Activated CD4-positive, CD25-positive, alpha-beta regulatory T cell treated with anti-CD3 and anti-CD28 coated beads, Interleukin-2, amount 50 U/mL, for 72 hours (primary cell): ENCODE data around the gene SIAH3.

ENCODE experiments used
- DNase-seq: peaks from one replicate; pipeline ENCODE4 v3.0.0; 2021

Gene SIAH3

GRCh38 chr13:45861322-45861721, 9.8 kb upstream of the SIAH3 start:
- no peak for DNase-seq

- no peak for DNase-seq
Observed at GRCh38 chr13:45860240-45860639, 8.7 kb upstream of the SIAH3 start.

DNA sequence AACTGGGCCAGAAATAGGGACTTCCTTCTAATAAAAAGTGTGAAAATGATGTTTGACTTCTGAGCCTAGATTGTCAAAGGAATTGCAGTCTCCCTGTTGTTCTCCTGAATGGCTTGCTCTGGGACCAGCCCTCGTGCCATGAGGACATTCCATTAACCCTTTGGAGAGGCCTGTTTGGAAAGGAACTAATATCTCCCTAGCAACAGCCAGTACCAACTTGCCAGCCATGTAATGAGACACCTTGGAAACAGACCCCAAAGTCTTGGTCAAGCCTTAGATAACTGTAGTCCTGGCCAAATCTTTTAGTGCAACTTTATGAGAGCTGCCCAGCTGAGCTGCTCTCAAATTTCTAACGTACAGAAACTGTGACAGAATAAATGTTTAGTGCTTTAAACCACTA, 8.2 kb upstream of the SIAH3 start:
- DNase-seq: no peak

- DNase-seq: no peak
Observed at GRCh38 chr13:45852494-45852893, 941 bp upstream of the SIAH3 start.

GRCh38 chr13:45851956-45852355, 403 bp upstream of the SIAH3 start:
- DNase-seq: no peak

DNA sequence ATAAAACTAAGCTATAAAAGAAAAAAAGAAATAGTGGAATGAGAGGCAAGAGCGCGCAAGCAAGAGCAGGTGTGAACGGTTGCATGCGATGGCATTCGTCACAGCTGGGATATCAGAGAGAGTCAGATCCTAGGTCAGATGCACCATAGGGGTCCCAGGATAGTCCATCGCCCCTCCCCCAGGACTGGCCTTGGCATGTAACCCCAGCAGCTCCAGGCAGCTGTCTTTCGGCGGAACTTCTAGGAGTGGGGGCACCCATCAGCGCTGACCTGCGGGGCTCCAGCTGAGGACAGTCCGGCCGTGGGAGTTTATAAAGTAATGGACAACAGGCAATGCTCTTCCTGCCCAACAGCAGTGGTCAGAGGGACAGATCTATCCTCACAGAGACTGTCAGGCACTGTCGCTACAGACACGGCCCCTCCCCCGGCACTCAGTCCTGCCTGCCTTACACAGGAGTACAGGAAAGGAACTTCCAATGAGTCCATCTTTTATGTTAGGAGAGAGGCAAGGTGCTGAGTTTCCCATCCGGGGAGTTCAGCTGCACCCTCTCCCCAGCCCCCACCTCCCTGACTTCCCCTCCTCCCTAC, 1.4 kb downstream of the SIAH3 start:
- no peak for DNase-seq

- DNase-seq: no peak
Observed at GRCh38 chr13:45849408-45849807, 2.1 kb downstream of the SIAH3 start.

GRCh38 chr13:45847554-45848224, 3.9 kb downstream of the SIAH3 start:
- no peak for DNase-seq

- no peak for DNase-seq
Observed at GRCh38 chr13:45846681-45847080, 4.9 kb downstream of the SIAH3 start.

DNA sequence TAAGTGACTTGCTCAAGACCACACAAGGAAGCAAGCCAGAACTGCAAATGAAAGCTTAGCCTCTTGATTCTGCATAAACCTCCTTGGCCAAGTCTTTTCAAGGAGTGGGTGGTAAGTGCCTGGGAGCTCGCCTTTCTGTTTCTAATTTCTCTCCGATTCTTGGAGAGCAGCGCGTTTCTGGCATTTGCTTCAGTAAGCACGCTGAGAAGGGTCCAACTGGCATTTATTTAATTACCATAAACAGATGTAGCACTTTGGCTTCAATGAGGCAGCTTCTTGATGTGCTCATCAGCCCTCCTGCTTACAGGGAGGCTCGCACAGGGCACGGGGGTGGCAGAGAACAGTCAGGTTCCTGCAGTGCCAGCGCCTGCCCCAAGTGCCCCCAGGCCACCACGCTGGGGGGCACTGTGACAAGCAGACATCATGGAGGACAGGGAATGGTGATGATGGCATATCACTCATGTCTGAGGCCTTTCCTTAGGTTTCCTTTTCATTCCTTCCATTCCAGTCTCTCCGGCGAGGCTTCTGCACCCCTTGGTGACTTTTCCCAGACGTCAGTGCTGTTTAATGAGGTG, 13.3 kb downstream of the SIAH3 start:
- no peak for DNase-seq

- no peak for DNase-seq
Observed at GRCh38 chr13:45837111-45837510, 14.4 kb downstream of the SIAH3 start.

DNA sequence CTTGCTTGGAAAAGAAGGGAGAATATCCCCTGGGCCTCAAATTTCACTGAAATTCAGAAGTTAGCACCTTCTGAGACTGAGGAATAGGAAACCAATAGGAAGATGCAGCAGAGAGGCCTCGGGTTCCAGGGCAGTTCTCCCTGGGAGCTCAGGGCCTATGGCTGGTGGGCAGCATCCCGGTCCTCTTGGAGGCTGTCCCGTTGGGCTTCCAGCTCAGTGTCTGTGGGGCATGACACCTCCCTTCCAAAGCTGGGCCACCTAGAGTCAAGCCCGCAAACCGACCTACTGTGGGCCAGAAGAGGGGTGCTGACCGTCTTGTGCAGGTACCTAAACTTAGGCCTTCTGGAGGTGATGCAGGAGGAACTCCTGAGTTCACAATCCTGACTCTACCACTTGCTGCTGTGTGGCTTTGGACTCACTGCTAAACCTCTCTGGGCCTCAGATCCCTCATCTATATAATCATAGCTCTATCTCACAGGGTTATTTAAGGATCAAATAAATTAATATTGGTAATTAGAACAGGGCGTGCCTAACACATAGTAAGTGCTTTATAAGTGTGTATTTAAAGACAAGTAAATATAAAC, 17.1 kb downstream of the SIAH3 start:
- no peak for DNase-seq

DNA sequence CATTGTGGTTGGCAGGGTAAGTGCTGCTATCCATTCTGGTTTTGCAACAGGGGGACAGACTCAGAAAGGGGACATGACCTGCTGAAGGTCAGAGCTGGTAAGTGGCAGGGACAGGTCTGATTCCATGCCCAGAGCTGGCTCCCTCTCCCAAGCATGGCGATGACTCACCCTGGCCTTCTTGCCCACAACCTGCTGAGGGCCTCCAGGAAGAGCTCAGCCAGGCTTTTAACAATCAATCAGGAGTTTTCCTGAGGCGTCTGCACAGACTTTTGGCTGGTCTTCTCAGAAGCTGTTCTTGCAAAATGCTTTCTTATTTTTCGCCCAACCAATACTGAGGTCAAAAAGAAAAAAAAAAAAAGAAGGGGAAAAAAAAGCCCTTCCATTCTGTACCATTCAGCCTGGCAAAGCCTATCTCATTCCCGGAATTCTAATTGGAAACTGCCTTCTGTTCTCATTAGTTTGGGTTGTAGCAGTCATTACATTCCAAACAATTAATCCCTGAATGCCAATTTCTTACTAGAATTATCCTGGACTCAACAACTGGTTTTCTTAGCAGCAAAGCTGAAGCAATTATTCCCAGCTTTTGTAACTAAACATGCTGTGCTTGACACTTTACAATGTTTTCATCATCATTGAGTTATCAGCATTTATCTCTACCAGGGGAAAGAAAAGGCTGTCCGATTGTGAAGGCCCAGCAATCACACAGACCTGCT, 17.7 kb downstream of the SIAH3 start:
- no peak for DNase-seq

GRCh38 chr13:45833242-45833641, 18.3 kb downstream of the SIAH3 start:
- no peak for DNase-seq

DNA sequence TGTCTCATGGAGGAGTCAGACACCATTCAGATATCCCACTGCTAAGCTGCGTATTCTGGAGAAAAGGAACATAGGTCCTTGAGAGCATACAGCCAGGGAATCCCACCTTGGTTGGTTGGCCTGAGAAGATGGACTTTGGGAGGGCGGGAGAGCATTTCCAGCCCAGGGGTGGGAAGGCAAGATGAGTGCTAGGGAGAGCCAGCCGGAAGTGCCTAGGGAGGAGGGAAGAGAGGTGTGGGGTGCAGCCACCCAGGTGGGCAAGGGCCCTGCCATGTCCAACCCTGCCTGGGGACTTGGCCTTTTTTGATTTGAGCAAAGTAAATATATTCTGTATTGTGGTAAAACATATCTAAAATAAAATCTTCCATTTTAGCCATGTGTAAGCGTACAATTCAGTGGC, 19.7 kb downstream of the SIAH3 start:
- no peak for DNase-seq

DNA sequence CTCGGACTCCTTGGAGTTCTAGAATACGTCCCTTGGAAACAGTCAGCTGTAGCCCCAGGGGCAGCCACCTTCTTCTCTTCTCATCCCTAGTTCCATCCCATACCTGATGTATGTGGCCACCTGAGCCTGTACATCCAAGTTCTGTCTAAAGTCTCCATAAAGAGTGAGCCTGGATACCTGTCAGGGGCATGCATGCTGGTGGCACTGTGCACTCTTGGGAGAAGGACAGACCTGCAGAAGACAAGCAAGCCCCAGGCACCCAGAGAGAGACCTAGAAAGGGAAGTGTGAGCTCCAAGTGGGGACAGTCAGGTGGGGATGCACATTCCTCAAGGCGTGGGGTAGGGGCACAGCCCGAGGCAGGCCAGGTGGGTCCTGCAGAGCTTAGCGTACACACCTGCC, 21.4 kb downstream of the SIAH3 start:
- no peak for DNase-seq

DNA sequence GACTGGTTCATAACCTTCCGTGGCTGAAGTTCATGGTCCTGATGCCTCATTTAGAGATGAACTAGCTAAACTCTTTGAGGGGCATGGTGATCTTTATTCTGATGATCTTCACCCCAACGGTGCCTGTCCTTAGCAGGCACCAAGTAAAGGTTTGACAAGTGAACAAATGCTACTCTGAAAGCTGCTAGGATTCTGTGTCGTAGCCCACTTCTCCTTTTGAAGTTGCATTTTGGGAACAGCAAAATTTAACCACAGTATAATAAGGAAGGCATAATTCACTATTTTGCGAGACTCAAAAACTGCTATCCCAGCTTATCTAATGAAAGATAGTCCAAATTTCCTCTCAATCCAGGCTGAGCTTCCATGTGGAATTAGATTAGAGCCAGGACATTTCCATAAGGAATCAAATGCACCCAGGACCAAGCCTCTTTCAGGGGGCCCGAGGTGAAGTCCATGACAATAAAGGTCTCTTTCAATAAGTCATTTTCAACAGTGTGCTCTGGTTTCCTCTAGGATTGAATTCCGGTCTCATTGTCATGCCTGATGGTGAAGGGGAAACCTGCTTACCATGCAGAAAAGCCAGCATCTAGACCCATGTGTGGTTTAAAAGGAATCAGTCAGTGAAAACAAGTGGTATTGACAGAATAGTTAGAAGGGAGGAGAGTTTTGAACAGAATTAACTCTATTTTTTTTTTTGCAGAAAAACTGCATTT, 23.1 kb downstream of the SIAH3 start:
- DNase-seq: no peak

GRCh38 chr13:45827318-45827717, 24.2 kb downstream of the SIAH3 start:
- DNase-seq: no peak

GRCh38 chr13:45826731-45827130, 24.8 kb downstream of the SIAH3 start:
- no peak for DNase-seq

GRCh38 chr13:45825387-45825650, 26.2 kb downstream of the SIAH3 start:
- no peak for DNase-seq

DNA sequence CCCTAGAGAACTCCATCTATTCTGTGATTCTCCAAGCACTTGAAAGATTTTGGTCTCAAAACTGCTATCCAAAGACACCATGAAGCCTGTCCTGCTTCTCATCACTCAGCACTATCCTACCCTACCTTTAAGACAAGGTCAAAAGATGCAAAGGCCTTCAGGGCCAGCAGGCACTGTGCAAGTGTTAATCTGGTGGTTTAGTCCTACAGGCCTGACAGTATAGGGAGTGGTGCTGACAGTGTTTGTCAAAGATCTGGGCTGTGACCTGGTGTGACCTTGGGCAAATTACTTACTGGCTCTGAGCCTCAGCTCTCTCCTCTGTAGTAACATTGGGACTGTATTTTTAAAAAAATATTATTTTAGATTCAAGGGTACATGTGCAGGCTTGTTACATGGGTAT, 28.0 kb downstream of the SIAH3 start:
- no peak for DNase-seq

DNA sequence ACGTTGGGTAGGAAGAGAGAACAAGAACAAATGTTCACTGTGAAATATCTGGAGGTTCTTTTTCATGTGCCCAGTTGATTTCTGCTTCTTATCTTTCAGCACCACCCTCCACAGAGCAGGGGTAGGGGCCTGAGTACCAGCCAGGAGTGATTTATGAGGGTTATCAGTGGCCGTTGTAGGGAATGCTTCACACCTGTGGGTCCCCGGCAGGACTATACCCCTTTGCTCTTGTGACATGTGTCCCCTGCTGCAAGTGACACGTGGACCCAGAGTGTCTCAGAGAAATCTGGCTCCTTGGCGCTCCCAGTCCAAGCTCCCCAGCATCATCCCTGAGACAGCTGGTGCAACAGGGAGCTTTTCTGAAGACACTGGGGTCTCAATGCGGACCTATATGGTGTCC, 29.7 kb downstream of the SIAH3 start:
- no peak for DNase-seq

DNA sequence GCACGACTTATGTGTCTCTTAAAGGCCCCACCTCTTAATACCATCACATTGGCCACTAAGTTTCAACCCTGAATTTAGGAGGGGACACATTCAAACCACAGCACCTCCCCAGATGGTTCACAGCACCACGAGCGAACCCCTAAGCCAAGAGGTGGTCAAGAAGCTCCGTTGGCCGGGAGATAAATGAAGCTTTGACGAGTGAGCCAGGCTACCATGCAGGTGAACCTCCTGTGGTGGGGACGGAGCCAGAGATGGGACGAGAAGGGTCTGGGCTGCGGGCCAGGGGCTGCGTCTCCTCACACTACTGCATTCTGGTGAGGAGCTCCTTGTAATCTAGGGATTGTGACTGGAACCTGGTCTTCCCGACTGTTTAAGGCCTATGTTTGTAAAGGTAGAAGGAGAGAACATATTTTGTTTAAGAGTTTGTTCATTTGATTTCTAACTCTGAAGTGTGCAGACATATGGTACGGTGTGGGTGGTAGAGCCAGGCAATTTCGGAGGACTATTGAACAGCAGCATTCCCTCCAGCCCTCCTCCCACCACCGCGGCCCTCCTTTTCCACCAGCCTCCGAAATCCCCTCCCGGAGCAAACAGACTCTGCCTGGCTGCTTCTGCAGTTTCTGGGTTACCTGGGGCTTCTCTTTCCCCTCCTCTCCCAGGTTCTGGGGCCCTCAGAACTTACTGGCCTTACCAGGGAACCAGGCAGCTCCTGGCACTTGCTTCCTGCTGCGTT, 31.3 kb downstream of the SIAH3 start:
- DNase-seq: no peak
